ENCODE data around the gene ARAP1.

Gene ARAP1

GRCh38 chr11:72740562-72741428 is 11.4 kb downstream of the ARAP1 start:
- Histone ChIP-seq H3K36me3 (ENCODE audit: control insufficient read depth, insufficient read depth, low read length) (peaks cover 3% of the 10 kb centered on the region; the same call in 1 of the 2 replicates), H3K27me3 (replicated peaks; ENCODE audit: control insufficient read depth, insufficient read depth, low read length) (no peaks in the 10 kb centered on the region), H3K4me3 (replicated peaks; ENCODE audit: low read depth, low read length) (no peak overlapping the region)
- TF ChIP-seq, protein P1, sequence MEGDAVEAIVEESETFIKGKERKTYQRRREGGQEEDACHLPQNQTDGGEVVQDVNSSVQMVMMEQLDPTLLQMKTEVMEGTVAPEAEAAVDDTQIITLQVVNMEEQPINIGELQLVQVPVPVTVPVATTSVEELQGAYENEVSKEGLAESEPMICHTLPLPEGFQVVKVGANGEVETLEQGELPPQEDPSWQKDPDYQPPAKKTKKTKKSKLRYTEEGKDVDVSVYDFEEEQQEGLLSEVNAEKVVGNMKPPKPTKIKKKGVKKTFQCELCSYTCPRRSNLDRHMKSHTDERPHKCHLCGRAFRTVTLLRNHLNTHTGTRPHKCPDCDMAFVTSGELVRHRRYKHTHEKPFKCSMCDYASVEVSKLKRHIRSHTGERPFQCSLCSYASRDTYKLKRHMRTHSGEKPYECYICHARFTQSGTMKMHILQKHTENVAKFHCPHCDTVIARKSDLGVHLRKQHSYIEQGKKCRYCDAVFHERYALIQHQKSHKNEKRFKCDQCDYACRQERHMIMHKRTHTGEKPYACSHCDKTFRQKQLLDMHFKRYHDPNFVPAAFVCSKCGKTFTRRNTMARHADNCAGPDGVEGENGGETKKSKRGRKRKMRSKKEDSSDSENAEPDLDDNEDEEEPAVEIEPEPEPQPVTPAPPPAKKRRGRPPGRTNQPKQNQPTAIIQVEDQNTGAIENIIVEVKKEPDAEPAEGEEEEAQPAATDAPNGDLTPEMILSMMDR (IDR thresholded peaks at IDR 0.05; ENCODE audit: insufficient read depth, low read length, poor library complexity, severe bottlenecking): no peak
- no peak for DNase-seq (ENCODE audit: extremely low read depth, insufficient read length)

- TF ChIP-seq, protein P1 (IDR thresholded peaks at IDR 0.05; ENCODE audit: insufficient read depth, low read length, poor library complexity, severe bottlenecking): no peak
- peak overlapping the region; percentile 14; the same call in 1 of the 2 replicates for H3K4me3 ChIP-seq (replicated peaks; ENCODE audit: low read depth, low read length)
- DNase-seq (ENCODE audit: extremely low read depth, insufficient read length): no peak
Measured at GRCh38 chr11:72740060-72740424, 12.2 kb downstream of the ARAP1 start.

DNA sequence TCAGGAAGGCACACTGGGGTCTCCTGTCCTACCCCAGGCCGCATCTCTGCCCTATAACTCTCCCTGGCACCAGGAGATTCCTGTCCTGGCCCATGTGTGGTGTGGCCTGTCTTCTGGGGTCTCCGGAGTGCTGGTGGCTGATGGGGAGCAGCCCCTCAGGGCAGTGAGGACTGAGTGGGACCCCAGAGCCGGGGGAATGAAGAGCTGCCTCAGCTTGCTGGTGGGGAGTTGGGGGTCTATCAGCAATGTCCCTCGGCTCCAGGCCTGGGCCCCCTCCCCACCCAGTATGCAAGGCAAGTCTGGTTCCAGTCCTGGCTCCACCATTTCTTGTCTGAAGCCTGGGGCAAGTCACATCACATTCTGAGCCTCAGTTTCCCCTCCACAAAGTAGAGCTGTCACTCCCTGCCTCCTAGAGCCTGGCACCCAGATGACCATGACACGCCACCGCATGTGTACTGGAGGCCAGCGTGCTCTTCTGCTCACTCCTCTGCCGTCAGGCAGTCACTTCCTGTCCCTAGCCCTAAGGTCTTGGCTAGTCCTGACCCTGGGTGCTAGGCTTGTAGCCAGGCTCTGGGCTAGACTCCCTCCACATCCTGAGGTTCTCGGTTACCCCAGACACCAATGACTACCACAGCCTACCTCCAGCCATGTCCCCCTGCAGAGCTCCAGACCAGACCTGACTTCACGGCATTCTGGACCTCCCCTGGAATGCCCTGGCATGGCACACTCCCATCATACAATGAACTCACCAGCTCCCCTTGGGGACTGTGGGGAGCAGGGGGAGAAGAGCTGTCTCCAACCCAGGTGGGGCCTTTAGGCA is 12.8 kb downstream of the ARAP1 start:
- peak; percentile 41 for DNase-seq (ENCODE audit: extremely low read depth, insufficient read length)
- peak overlapping the region; percentile 66 for H3K4me3 ChIP-seq (replicated peaks; ENCODE audit: low read depth, low read length)
- no peaks in the 10 kb centered on the region for H3K27me3 ChIP-seq (replicated peaks; ENCODE audit: control insufficient read depth, insufficient read depth, low read length)
- H3K36me3 ChIP-seq (ENCODE audit: control insufficient read depth, insufficient read depth, low read length): no peaks in the 10 kb centered on the region; the same call in 1 of the 2 replicates
- TF ChIP-seq, protein P1 (IDR thresholded peaks at IDR 0.05; ENCODE audit: insufficient read depth, low read length, poor library complexity, severe bottlenecking): no peak

More at GRCh38 chr11:72740060-72740424, 12.2 kb downstream of the ARAP1 start:
- Histone ChIP-seq H3K36me3 (ENCODE audit: control insufficient read depth, insufficient read depth, low read length) (no peaks in the 10 kb centered on the region; the same call in 1 of the 2 replicates), H3K27me3 (replicated peaks; ENCODE audit: control insufficient read depth, insufficient read depth, low read length) (no peaks in the 10 kb centered on the region)

- no peaks in the 10 kb centered on the region; the same call in 1 of the 2 replicates for H3K36me3 ChIP-seq (ENCODE audit: control insufficient read depth, insufficient read depth, low read length)
- TF ChIP-seq, protein P1 (IDR thresholded peaks at IDR 0.05; ENCODE audit: insufficient read depth, low read length, poor library complexity, severe bottlenecking): no peak
- peak; percentile 79 for DNase-seq (ENCODE audit: extremely low read depth, insufficient read length)
- H3K27me3 ChIP-seq (replicated peaks; ENCODE audit: control insufficient read depth, insufficient read depth, low read length): no peaks in the 10 kb centered on the region
- peak overlapping the region; percentile 66 for H3K4me3 ChIP-seq (replicated peaks; ENCODE audit: low read depth, low read length)
Measured at GRCh38 chr11:72738199-72739141, 13.7 kb downstream of the ARAP1 start.

DNA sequence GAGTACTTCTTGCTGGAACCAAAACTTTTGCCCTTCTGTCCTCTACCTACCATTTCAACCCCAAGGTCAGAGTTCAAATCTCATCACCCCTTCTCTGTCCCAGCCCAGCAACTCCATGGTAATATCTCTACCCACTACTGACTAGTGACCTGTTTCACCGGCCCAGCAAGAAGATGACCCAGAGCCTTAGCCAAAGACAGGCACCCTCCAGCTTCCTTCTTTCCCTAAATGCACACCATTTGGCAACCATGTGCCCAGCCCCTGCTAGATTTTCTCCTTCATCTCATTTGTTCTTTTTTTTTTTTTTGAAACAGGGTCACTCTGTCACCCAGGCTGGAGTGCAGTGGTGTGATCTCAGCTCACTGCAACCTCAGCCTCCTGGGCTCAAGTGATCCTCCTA is 14.9 kb downstream of the ARAP1 start:
- no peak for DNase-seq (ENCODE audit: extremely low read depth, insufficient read length)
- peaks cover 4% of the 10 kb centered on the region for H3K36me3 ChIP-seq (ENCODE audit: control insufficient read depth, insufficient read depth, low read length)
- no peaks in the 10 kb centered on the region for H3K27me3 ChIP-seq (replicated peaks; ENCODE audit: control insufficient read depth, insufficient read depth, low read length)
- TF ChIP-seq, protein P1 (IDR thresholded peaks at IDR 0.05; ENCODE audit: insufficient read depth, low read length, poor library complexity, severe bottlenecking): no peak
- H3K4me3 ChIP-seq (replicated peaks; ENCODE audit: low read depth, low read length): no peak overlapping the region

All from GM06990 (cell line).